ENCODE data around the gene PXMP2. TPM values are rescaled to one million over a fixed set of nuclear protein-coding genes. Genes with fewer than 3 reads are reported as not detected.

Gene PXMP2
- total RNA-seq, 6 experiments from 2014 or later, result 91.5 to 216 (median 162) TPM

- ATAC-seq (no peak), DNase-seq (no peak)
- TF ChIP-seq, protein P1, sequence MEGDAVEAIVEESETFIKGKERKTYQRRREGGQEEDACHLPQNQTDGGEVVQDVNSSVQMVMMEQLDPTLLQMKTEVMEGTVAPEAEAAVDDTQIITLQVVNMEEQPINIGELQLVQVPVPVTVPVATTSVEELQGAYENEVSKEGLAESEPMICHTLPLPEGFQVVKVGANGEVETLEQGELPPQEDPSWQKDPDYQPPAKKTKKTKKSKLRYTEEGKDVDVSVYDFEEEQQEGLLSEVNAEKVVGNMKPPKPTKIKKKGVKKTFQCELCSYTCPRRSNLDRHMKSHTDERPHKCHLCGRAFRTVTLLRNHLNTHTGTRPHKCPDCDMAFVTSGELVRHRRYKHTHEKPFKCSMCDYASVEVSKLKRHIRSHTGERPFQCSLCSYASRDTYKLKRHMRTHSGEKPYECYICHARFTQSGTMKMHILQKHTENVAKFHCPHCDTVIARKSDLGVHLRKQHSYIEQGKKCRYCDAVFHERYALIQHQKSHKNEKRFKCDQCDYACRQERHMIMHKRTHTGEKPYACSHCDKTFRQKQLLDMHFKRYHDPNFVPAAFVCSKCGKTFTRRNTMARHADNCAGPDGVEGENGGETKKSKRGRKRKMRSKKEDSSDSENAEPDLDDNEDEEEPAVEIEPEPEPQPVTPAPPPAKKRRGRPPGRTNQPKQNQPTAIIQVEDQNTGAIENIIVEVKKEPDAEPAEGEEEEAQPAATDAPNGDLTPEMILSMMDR (IDR thresholded peaks at IDR 0.05), result no peak
- TF ChIP-seq POLR2A (IDR thresholded peaks at IDR 0.05), result no peak
- Histone ChIP-seq H3K4me3 (no peak overlapping the region), H3K4me1 (no peaks in the 10 kb centered on the region), H3K27me3 (no peaks in the 10 kb centered on the region), H3K27ac (no peak overlapping the region), H3K36me3 (peaks cover 0 to 42% (median 4%) of the 10 kb centered on the region in 4 donors), H3K9me3 (no peaks in the 10 kb centered on the region)
- intact Hi-C loops (cut with DNase I), result loop anchor here in 1 of 2 donors (10.0 kb wide), 1 partner anchor 233 kb away; no protein-coding TSS in a partner anchor
- 88% methylated on average over 9 of the region's 10 CpGs for WGBS (ENCODE audit: insufficient coverage, low coverage, low lambda C conversion rate, missing lambda C conversion rate)
These were observed 39.5 kb upstream of the PXMP2 start for GRCh38 chr12:132647858-132648257.

DNA sequence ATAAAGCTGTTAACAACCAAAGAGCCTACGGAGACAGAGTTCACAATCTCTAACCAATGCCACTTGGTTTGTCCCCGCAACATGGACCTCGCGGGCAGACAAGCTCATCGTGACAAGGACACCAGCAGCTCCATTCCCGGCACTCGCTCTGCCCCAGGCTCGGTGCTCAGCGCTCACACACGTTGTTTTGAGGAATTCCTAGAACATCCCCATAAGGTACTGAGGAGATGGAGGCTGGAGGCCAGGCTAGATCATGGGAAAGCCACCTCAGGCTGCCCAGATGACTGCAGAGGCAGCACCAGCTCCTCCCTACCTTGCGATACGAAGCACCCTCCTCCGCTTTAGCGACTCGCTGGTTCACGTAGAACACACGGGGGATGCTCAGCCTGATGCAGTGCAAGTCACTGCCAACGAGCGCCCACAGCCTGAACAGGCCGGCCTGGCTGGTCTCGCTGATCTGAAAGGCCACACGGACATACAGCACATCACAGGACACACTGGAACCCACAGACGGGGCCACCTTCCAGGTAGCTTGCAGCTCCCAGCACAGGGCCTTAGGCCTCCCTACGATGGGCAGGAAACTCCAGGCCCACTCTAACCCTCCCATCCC lies 38.7 kb upstream of the PXMP2 start:
- Histone ChIP-seq H3K27ac (no peak overlapping the region), H3K27me3 (no peaks in the 10 kb centered on the region), H3K4me1 (no peaks in the 10 kb centered on the region), H3K9me3 (no peaks in the 10 kb centered on the region), H3K4me3 (no peak overlapping the region), H3K36me3 (peaks cover 0 to 41% (median 3%) of the 10 kb centered on the region in 4 donors)
- peak in 1 of 4 donors; percentile 37 for ATAC-seq
- DNase-seq, result peak in 1 of 3 donors; percentile 47
- no peak for TF ChIP-seq POLR2A (IDR thresholded peaks at IDR 0.05)
- TF ChIP-seq, protein P1 (IDR thresholded peaks at IDR 0.05), result no peak
- no CpG with 5 or more reads among the region's 24 CpGs for WGBS (ENCODE audit: insufficient coverage, low coverage, low lambda C conversion rate, missing lambda C conversion rate)
- intact Hi-C loops (cut with DNase I), result loop anchor here in 1 of 2 donors (10.0 kb wide), 1 partner anchor 234 kb away; no protein-coding TSS in a partner anchor

DNA sequence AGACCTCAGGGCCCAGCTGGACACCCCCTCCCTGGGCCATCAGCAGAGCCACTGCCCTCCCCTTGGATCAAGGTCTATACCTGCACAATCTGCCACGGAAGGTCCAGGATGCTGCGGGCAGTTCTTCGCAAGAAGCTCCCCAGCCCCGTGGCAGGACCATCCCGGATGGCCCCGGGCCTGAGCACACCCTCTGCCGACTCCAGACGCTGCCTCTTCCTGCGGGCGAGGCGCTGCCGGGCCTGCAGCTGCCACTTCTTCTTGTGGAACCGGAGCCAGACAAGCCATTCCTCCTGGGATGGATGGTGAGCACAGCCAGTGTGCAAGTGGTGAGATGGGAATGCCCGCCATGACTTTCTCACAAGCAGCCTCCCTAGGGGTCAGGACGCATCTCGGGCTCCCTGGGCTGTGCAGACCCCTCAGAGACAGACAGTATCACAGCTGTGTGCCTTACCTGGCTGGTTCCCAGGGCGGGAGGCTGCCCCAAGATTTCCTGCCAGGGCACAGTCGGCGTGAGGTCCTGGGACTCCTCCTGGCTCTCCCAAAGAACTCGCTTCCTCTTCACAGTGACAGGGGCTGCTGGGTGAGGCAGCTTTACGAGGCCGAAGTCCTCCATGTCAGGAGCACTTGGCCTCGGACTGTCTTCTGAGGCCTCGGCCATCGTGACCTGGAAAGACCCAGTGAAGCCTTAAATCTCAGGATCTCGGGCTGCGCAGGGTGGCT lies 38.0 kb upstream of the PXMP2 start:
- WGBS (ENCODE audit: insufficient coverage, low coverage, low lambda C conversion rate, missing lambda C conversion rate), result 87% methylated on average over 7 of the region's 27 CpGs
- Histone ChIP-seq H3K4me1 (no peaks in the 10 kb centered on the region), H3K4me3 (no peak overlapping the region), H3K27me3 (no peaks in the 10 kb centered on the region), H3K36me3 (peaks cover 0 to 45% (median 3%) of the 10 kb centered on the region in 4 donors), H3K9me3 (no peaks in the 10 kb centered on the region), H3K27ac (no peak overlapping the region)
- DNase-seq (peak in 1 of 3 donors; percentile 49), ATAC-seq (peak in 1 of 4 donors; percentile 24)
- TF ChIP-seq, protein P1 (IDR thresholded peaks at IDR 0.05), result no peak
- no peak for TF ChIP-seq POLR2A (IDR thresholded peaks at IDR 0.05)
- intact Hi-C loops (cut with DNase I), result loop anchor here in 1 of 2 donors (10.0 kb wide), 1 partner anchor 235 kb away; no protein-coding TSS in a partner anchor

- intact Hi-C loops (cut with DNase I), result no loop called here
- H3K27me3 ChIP-seq, result no peaks in the 10 kb centered on the region
- TF ChIP-seq POLR2A (IDR thresholded peaks at IDR 0.05), result no peak
- TF ChIP-seq, protein P1 (IDR thresholded peaks at IDR 0.05), result no peak
- DNase-seq (peak in 1 of 3 donors; percentile 27), ATAC-seq (no peak)
- H3K4me1 ChIP-seq, result no peaks in the 10 kb centered on the region
- WGBS (ENCODE audit: insufficient coverage, low coverage, low lambda C conversion rate, missing lambda C conversion rate), result 68% methylated on average over 5 of the region's 9 CpGs
- H3K27ac ChIP-seq, result no peak overlapping the region
- no peak overlapping the region for H3K4me3 ChIP-seq
- no peaks in the 10 kb centered on the region for H3K9me3 ChIP-seq
- peaks cover 0 to 56% (median 5%) of the 10 kb centered on the region in 4 donors for H3K36me3 ChIP-seq
These were observed 35.8 kb upstream of the PXMP2 start for GRCh38 chr12:132651444-132652100.

Data from right lobe of liver (tissue), 6 donors.